GM23248 (cell line): Measurements from ENCODE around the gene PLPP3. TPM values are rescaled to one million over a fixed set of nuclear protein-coding genes. Genes with fewer than 3 reads are reported as not detected.
A peak's percentile ranks its signal among the peaks of the same experiment; 100 is the strongest.

ENCODE experiments used
- DNase-seq: peaks from one replicate; pipeline ENCODE4 v3.0.0-alpha.2; 2015
- H2AFZ ChIP-seq: fragments of 200-600 bp; sonication (generic); 2 replicates; pipeline ENCODE4 v1.6.1; 2016; ENCODE audit warnings: antibody characterized with exemption
- H3F3A ChIP-seq: fragments of 200-600 bp; sonication (generic); 2 replicates; pipeline ENCODE4 v1.6.1; 2016; ENCODE audit warnings: mild to moderate bottlenecking, antibody characterized with exemption, mixed run types; ENCODE audit not compliant: insufficient read depth
- H3K27ac ChIP-seq: fragments of 200-600 bp; sonication (generic); 2 replicates; pipeline ENCODE4 v1.5.1; 2016; ENCODE audit warnings: mild to moderate bottlenecking
- H3K27me3 ChIP-seq: fragments of 200-600 bp; sonication (generic); replicated peaks from 2 replicates; pipeline ENCODE4 v1.6.1; 2016; ENCODE audit warnings: mild to moderate bottlenecking; ENCODE audit not compliant: insufficient read depth
- H3K36me3 ChIP-seq: fragments of 200-600 bp; sonication (generic); 2 replicates; pipeline ENCODE4 v1.6.1; 2016; ENCODE audit warnings: low read depth, mild to moderate bottlenecking
- H3K4me1 ChIP-seq: fragments of 200-600 bp; sonication (generic); 2 replicates; pipeline ENCODE4 v1.6.1; 2016; ENCODE audit warnings: mild to moderate bottlenecking; ENCODE audit not compliant: insufficient read depth
- H3K4me2 ChIP-seq: fragments of 200-600 bp; sonication (generic); one replicate; pipeline ENCODE4 v1.6.1; 2016; ENCODE audit warnings: mild to moderate bottlenecking; ENCODE audit not compliant: unreplicated experiment
- H3K4me3 ChIP-seq: fragments of 200-600 bp; sonication (generic); 2 replicates; pipeline ENCODE4 v1.5.1; 2016; ENCODE audit warnings: mild to moderate bottlenecking
- H3K79me2 ChIP-seq: fragments of 200-600 bp; sonication (generic); 2 replicates; pipeline ENCODE4 v1.6.1; 2016; ENCODE audit warnings: mild to moderate bottlenecking; ENCODE audit not compliant: insufficient read depth
- H3K9ac ChIP-seq: fragments of 200-600 bp; sonication (generic); 2 replicates; pipeline ENCODE4 v1.6.1; 2016; ENCODE audit warnings: mild to moderate bottlenecking
- H3K9me2 ChIP-seq: fragments of 200-600 bp; sonication (generic); 2 replicates; pipeline ENCODE4 v1.6.1; 2016; ENCODE audit warnings: mixed run types, mild to moderate bottlenecking, moderate library complexity; ENCODE audit not compliant: insufficient read depth
- H3K9me3 ChIP-seq: fragments of 200-600 bp; sonication (generic); one replicate; pipeline ENCODE4 v1.6.1; 2017; ENCODE audit warnings: low read depth
- H4K20me1 ChIP-seq: fragments of 200-600 bp; sonication (generic); 2 replicates; pipeline ENCODE4 v1.6.0; 2016; ENCODE audit not compliant: insufficient read depth
- EZH2 ChIP-seq: fragments of 200-600 bp; sonication (generic); IDR thresholded peaks from 2 replicates; pipeline ENCODE4 v1.6.1; 2018; ENCODE audit warnings: antibody characterized with exemption, mild to moderate bottlenecking; ENCODE audit not compliant: insufficient read depth, poor library complexity, severe bottlenecking
- EZH2phosphoT487 ChIP-seq: fragments of 200-600 bp; sonication (generic); IDR thresholded peaks from 2 replicates; pipeline ENCODE4 v1.6.1; 2018; ENCODE audit warnings: antibody characterized with exemption, moderate library complexity, mild to moderate bottlenecking, low read depth; ENCODE audit not compliant: insufficient read depth
- WGBS, 2 experiments: methylation state at CpG; one replicate each; pipeline ENCODE4 v1.1.6; 2015 to 2017; ENCODE audit warnings: low lambda C conversion rate in 2 of 2, low coverage in 1 of 2; ENCODE audit errors: missing lambda C conversion rate in 2 of 2; 5-methylcytosine and 5-hydroxymethylcytosine counted together
- in situ Hi-C: fragments of 300-500 bp; cut with MboI; formaldehyde crosslinking; loops from 2 replicates; pipeline ENCODE4 v1.15.0; 2020
- polyA plus RNA-seq: library from polyadenylated mRNA; unstranded; fragments of >200 nt; fragmentation: Nextera tagmentation; extraction: Ambion mirVana; gene quantifications from 2 replicates; pipeline ENCODE4 v1.2.1, GENCODE V29; 2016
- total RNA-seq: library from RNA; depleted of rRNA; stranded (reverse); fragments of >200 nt; shearing (Covaris generic); gene quantifications from 2 replicates; pipeline ENCODE4 v1.2.3, GENCODE V29; 2014

PLPP3 gene
- total and polyA plus RNA-seq, 2 experiments from 2014 or later: 80.1 to 156 TPM

GRCh38 chr1:56578138-56578962 lies 1.0 kb downstream of the PLPP3 start:
- peaks cover 24% of the 10 kb centered on the region for H3K4me1 ChIP-seq
- H3K27ac ChIP-seq: peak overlapping the region; percentile 75
- H3K36me3 ChIP-seq: no peaks in the 10 kb centered on the region
- DNase-seq: peak; percentile 79
- peaks cover 57% of the 10 kb centered on the region for H3K79me2 ChIP-seq
- in situ Hi-C loops: loop anchor here (25.0 kb wide), 2 partner anchors 866 to 1441 kb away; no protein-coding TSS in a partner anchor
- H3K9me2 ChIP-seq: no peaks in the 10 kb centered on the region
- no peaks in the 10 kb centered on the region for H3K9me3 ChIP-seq
- peak overlapping the region; percentile 89 for H3K4me3 ChIP-seq
- peak overlapping the region; percentile 86 for H3K9ac ChIP-seq
- peak overlapping the region; percentile 84 for H2AFZ ChIP-seq
- no peaks in the 10 kb centered on the region for H3K27me3 ChIP-seq
- peaks cover 14% of the 10 kb centered on the region; the same call in 1 of the 2 replicates for H3F3A ChIP-seq
- WGBS, 2 experiments: 0% methylated on average over 31 to 37 of the region's 64 CpGs
- peak overlapping the region; percentile 95 for H3K4me2 ChIP-seq
- H4K20me1 ChIP-seq: peaks cover 9% of the 10 kb centered on the region; the same call in 1 of the 2 replicates
- TF ChIP-seq EZH2phosphoT487: no peak
- TF ChIP-seq EZH2: no peak

GRCh38 chr1:56577406-56578137 lies 1.8 kb downstream of the PLPP3 start:
- H3K4me2 ChIP-seq: peak overlapping the region; percentile 95
- peak overlapping the region; percentile 84; the same call in 1 of the 2 replicates for H2AFZ ChIP-seq
- in situ Hi-C loops: loop anchor here (25.0 kb wide), 2 partner anchors 865 to 1440 kb away; no protein-coding TSS in a partner anchor
- peak overlapping the region; percentile 86 for H3K9ac ChIP-seq
- DNase-seq: peak; percentile 45
- 2% methylated on average over 12 of the region's 12 CpGs for WGBS, 2 experiments
- H3K36me3 ChIP-seq: no peaks in the 10 kb centered on the region
- no peaks in the 10 kb centered on the region for H3K27me3 ChIP-seq
- H3K9me3 ChIP-seq: no peaks in the 10 kb centered on the region
- H3K27ac ChIP-seq: peak overlapping the region; percentile 75
- no peak for TF ChIP-seq EZH2phosphoT487
- no peak for TF ChIP-seq EZH2
- no peaks in the 10 kb centered on the region for H3K9me2 ChIP-seq
- H3K4me1 ChIP-seq: peaks cover 32% of the 10 kb centered on the region
- H3K79me2 ChIP-seq: peaks cover 65% of the 10 kb centered on the region
- peaks cover 21% of the 10 kb centered on the region; the same call in 1 of the 2 replicates for H3F3A ChIP-seq
- H3K4me3 ChIP-seq: peak overlapping the region; percentile 89
- peaks cover 9% of the 10 kb centered on the region; the same call in 1 of the 2 replicates for H4K20me1 ChIP-seq

- H3K27ac ChIP-seq: peak overlapping the region; percentile 14; the same call in 1 of the 2 replicates
- TF ChIP-seq EZH2 (no peak), EZH2phosphoT487 (no peak)
These were observed 2.4 kb downstream of the PLPP3 start for GRCh38 chr1:56576880-56577405.

GRCh38 chr1:56575865-56576264 lies 3.5 kb downstream of the PLPP3 start:
- Histone ChIP-seq H3K9me3 (no peaks in the 10 kb centered on the region), H3K4me2 (peak overlapping the region; percentile 95), H3F3A (peaks cover 28% of the 10 kb centered on the region; the same call in 1 of the 2 replicates), H3K4me1 (peaks cover 46% of the 10 kb centered on the region), H3K27ac (no peak overlapping the region), H3K79me2 (peaks cover 82% of the 10 kb centered on the region), H3K36me3 (no peaks in the 10 kb centered on the region), H3K9ac (peak overlapping the region; percentile 86), H4K20me1 (peaks cover 9% of the 10 kb centered on the region; the same call in 1 of the 2 replicates), H3K27me3 (no peaks in the 10 kb centered on the region), H3K9me2 (no peaks in the 10 kb centered on the region), H2AFZ (no peak overlapping the region), H3K4me3 (peak overlapping the region; percentile 89)
- in situ Hi-C loops: loop anchor here (25.0 kb wide), 2 partner anchors 864 to 1439 kb away; no protein-coding TSS in a partner anchor
- peak; percentile 10 for DNase-seq
- no peak for TF ChIP-seq EZH2
- TF ChIP-seq EZH2phosphoT487: no peak
- WGBS, 2 experiments: 7 to 10% methylated on average over 3 of the region's 3 CpGs

More at GRCh38 chr1:56576880-56577405, 2.4 kb downstream of the PLPP3 start:
- Histone ChIP-seq H3K27me3 (no peaks in the 10 kb centered on the region), H2AFZ (peak overlapping the region; percentile 22; the same call in 1 of the 2 replicates), H3K36me3 (no peaks in the 10 kb centered on the region), H3K9me3 (no peaks in the 10 kb centered on the region), H4K20me1 (peaks cover 9% of the 10 kb centered on the region; the same call in 1 of the 2 replicates), H3K79me2 (peaks cover 71% of the 10 kb centered on the region), H3K9me2 (no peaks in the 10 kb centered on the region), H3F3A (peaks cover 22% of the 10 kb centered on the region; the same call in 1 of the 2 replicates), H3K9ac (peak overlapping the region; percentile 86), H3K4me3 (peak overlapping the region; percentile 89), H3K4me1 (peaks cover 37% of the 10 kb centered on the region), H3K4me2 (peak overlapping the region; percentile 95)
- WGBS, 2 experiments: 0 to 29% methylated on average over 1 of the region's 1 CpG
- in situ Hi-C loops: loop anchor here (25.0 kb wide), 2 partner anchors 865 to 1440 kb away; no protein-coding TSS in a partner anchor
- DNase-seq: peak; percentile 64
